ENCODE measurements around the gene AVEN.
"Not testable (repeated sequence)": the region's sequence is repeated elsewhere in the genome, so short reads cannot be mapped to it uniquely, and the experiment has no call there.

Gene AVEN

GRCh38 chr15:33844597-33844996, 194.4 kb downstream of the AVEN start:
- no peak for DNase-seq

- no peak for DNase-seq
Measured at GRCh38 chr15:33844186-33844585, 194.8 kb downstream of the AVEN start.

- no peak for DNase-seq
Measured at GRCh38 chr15:33840615-33841014, 198.4 kb downstream of the AVEN start.

GRCh38 chr15:33839540-33839939, 199.5 kb downstream of the AVEN start:
- DNase-seq, result no peak

- DNase-seq, result no peak
Measured at GRCh38 chr15:33837294-33837693, 201.7 kb downstream of the AVEN start.

GRCh38 chr15:33834892-33835743, 203.9 kb downstream of the AVEN start:
- DNase-seq, result no peak

GRCh38 chr15:33831646-33832045, 207.4 kb downstream of the AVEN start:
- DNase-seq, result no peak

- no peak for DNase-seq
Measured at GRCh38 chr15:33830351-33830750, 208.7 kb downstream of the AVEN start.

GRCh38 chr15:33826201-33826600, 212.8 kb downstream of the AVEN start:
- no peak for DNase-seq

- DNase-seq, result no peak
Measured at GRCh38 chr15:33825453-33825852, 213.6 kb downstream of the AVEN start.

- no peak for DNase-seq
Measured at GRCh38 chr15:33823119-33823518, 215.9 kb downstream of the AVEN start.

- no peak for DNase-seq
Measured at GRCh38 chr15:33822479-33822878, 216.5 kb downstream of the AVEN start.

GRCh38 chr15:33819499-33819898, 219.5 kb downstream of the AVEN start:
- not testable (repeated sequence) for DNase-seq
